ENCODE data around the gene MGAT4C. TPM values are rescaled to one million over a fixed set of nuclear protein-coding genes. Genes with fewer than 3 reads are reported as not detected.
"Not testable (repeated sequence)": the region's sequence is repeated elsewhere in the genome, so short reads cannot be mapped to it uniquely, and the experiment has no call there.

Gene MGAT4C
- 0.02 and 0.07 TPM in 2 replicates for polyA plus RNA-seq (2012; rRNA removed)
- polyA plus RNA-seq (2012; cell fraction: cytosol; rRNA removed): 0.08 and 0.12 TPM in 2 replicates
- 0.01 and 0.04 TPM in 2 replicates for polyA plus RNA-seq (2012; cell fraction: nucleus; rRNA removed)

DNA sequence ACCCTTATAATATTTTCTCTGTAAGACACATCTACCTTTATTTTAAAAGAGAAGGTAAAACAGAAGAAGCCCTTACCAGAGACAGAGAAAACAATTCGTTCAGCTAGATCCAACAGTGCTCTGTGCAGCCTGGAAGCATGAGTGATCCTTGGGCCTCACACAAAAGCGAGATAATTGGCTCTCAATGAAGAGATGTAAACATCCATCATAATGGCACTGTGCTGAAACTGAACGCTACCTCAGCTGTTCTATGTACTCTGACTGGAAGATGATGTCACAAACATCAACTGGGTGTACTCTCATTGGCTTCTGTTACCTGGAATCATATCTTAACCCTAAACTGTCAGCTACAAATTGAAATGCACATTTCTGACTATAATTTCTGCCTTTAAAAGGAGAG is at the start of gene MGAT4C:
Gene MGAT4C (minus strand): TSS at position 229 of the 400 bp plus-strand sequence.
- H3K27me3 ChIP-seq (ENCODE audit: insufficient read depth): no peaks in the 10 kb centered on the region
- H3K4me3 ChIP-seq (ENCODE audit: low read depth in 2 of 2, low read length in 1 of 2): no peak within 1 kb of the TSS
- H3K79me2 ChIP-seq (ENCODE audit: insufficient read depth): no peaks in the 10 kb centered on the region
- ChIA-PET POLR2A (no interaction called here), CTCF (interaction anchor here (1.4 kb wide), 1 partner anchor 70 kb away, joined by 4 read pairs; no protein-coding TSS in a partner anchor)
- H3K4me2 ChIP-seq: no peak within 1 kb of the TSS
- H2AFZ ChIP-seq (ENCODE audit: low read depth): no peak within 1 kb of the TSS; the same call in 1 of the 2 replicates
- H3K4me1 ChIP-seq (ENCODE audit: control insufficient read depth in 1 of 2, insufficient read depth in 2 of 2, low read depth in 1 of 2, low read length in 1 of 2): no peaks in the 10 kb centered on the region; a peak in 3 of 4 replicates
- no peak for TF ChIP-seq FOXJ3 (CRISPR knock-in tag; IDR thresholded peaks at IDR 0.05)
- H3K9me2 ChIP-seq: peaks cover 3% of the 10 kb centered on the region; the same call in 1 of the 2 replicates
- H3K9ac ChIP-seq: no peak within 1 kb of the TSS
- H3K36me3 ChIP-seq (replicated peaks in 1 of 2; ENCODE audit: control insufficient read depth in 1 of 2, insufficient read depth in 2 of 2, low read length in 1 of 2): no peaks in the 10 kb centered on the region
- WGBS (ENCODE audit: low lambda C conversion rate): 63% methylated on average over 3 of the region's 3 CpGs
- no peaks in the 10 kb centered on the region for H4K20me1 ChIP-seq (ENCODE audit: insufficient read depth)
- no peak for DNase-seq
- no peak within 1 kb of the TSS for H3K27ac ChIP-seq (ENCODE audit: low read depth in 2 of 2, low read length in 1 of 2)
- no peaks in the 10 kb centered on the region for H3K9me3 ChIP-seq
- H3F3A ChIP-seq (replicated peaks; ENCODE audit: insufficient read depth): no peaks in the 10 kb centered on the region

DNA sequence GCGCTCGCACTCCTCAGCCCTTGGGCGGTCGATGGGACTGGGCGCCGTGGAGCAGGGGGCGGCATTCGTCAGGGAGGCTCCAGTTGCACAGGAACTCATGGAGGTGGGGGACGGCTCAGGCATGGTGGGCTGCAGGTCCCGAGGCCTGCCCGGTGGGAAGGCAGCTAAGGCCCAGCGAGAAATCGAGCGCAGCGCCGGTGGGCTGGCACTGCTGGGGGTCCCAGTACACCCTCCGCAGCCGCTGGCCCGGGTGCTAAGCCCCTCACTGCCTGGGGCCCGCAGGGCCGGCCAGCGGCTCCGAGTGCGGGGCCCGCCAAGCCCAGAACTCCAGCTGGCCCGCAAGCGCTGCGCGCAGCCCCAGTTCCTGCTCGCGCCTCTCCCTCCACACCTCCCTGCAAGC is 40.2 kb upstream of the MGAT4C start:
- CTCF ChIA-PET; H3K27me3 ChIP-seq (ENCODE audit: insufficient read depth); H3K4me1 ChIP-seq (ENCODE audit: control insufficient read depth in 1 of 2, insufficient read depth in 2 of 2, low read depth in 1 of 2, low read length in 1 of 2); H3F3A ChIP-seq (replicated peaks; ENCODE audit: insufficient read depth); H3K9ac ChIP-seq; POLR2A ChIA-PET; H3K27ac ChIP-seq (ENCODE audit: low read depth in 2 of 2, low read length in 1 of 2); H3K9me3 ChIP-seq; H3K79me2 ChIP-seq (ENCODE audit: insufficient read depth); H3K9me2 ChIP-seq; H3K4me3 ChIP-seq (ENCODE audit: low read depth in 2 of 2, low read length in 1 of 2); H2AFZ ChIP-seq (ENCODE audit: low read depth); H4K20me1 ChIP-seq (ENCODE audit: insufficient read depth); H3K36me3 ChIP-seq (replicated peaks in 1 of 2; ENCODE audit: control insufficient read depth in 1 of 2, insufficient read depth in 2 of 2, low read length in 1 of 2); H3K4me2 ChIP-seq; DNase-seq: not testable (repeated sequence)
- WGBS (ENCODE audit: low lambda C conversion rate): 100% methylated on average over 2 of the region's 31 CpGs

DNA sequence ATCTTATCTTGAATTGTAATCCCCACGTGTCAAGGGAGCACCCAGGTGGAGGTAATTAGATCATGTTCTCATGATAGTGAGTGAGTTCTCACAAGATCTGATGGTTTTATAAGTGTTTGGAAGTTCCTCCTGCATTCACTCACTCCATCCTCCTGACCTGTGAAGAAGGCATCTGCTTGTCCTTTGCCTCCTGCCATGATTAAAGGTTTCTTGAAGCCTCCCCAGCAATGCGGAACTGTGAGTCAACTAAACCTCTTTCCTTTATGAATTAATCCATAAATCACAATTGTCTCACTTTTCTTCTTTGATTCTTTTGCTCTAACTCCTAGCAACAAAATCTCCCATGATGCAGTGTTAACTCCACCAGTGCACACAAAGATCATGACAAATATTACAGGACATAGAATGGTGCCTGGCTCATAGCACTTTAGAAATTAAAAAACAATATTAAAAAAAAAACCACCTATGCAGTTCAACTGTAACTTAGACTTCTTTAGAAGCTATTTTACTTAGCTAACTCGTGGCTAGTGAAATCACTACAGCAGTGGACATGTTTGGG is 37.6 kb upstream of the MGAT4C start:
- CTCF ChIA-PET: no interaction called here
- Histone ChIP-seq H4K20me1 (ENCODE audit: insufficient read depth) (no peaks in the 10 kb centered on the region), H3K4me1 (ENCODE audit: control insufficient read depth in 1 of 2, insufficient read depth in 2 of 2, low read depth in 1 of 2, low read length in 1 of 2) (no peaks in the 10 kb centered on the region), H3K79me2 (ENCODE audit: insufficient read depth) (no peaks in the 10 kb centered on the region), H3F3A (replicated peaks; ENCODE audit: insufficient read depth) (no peaks in the 10 kb centered on the region), H3K27me3 (ENCODE audit: insufficient read depth) (no peaks in the 10 kb centered on the region), H3K4me2 (no peak overlapping the region), H3K9me3 (no peaks in the 10 kb centered on the region), H3K9me2 (no peaks in the 10 kb centered on the region), H3K36me3 (replicated peaks in 1 of 2; ENCODE audit: control insufficient read depth in 1 of 2, insufficient read depth in 2 of 2, low read length in 1 of 2) (no peaks in the 10 kb centered on the region), H3K9ac (no peak overlapping the region), H3K27ac (ENCODE audit: low read depth in 2 of 2, low read length in 1 of 2) (no peak overlapping the region), H3K4me3 (ENCODE audit: low read depth in 2 of 2, low read length in 1 of 2) (no peak overlapping the region), H2AFZ (ENCODE audit: low read depth) (no peak overlapping the region)
- no peak for DNase-seq
- no peak for TF ChIP-seq EZH2phosphoT487 (IDR thresholded peaks at IDR 0.05; ENCODE audit: borderline replicate concordance, low read depth)
- TF ChIP-seq, protein P1, sequence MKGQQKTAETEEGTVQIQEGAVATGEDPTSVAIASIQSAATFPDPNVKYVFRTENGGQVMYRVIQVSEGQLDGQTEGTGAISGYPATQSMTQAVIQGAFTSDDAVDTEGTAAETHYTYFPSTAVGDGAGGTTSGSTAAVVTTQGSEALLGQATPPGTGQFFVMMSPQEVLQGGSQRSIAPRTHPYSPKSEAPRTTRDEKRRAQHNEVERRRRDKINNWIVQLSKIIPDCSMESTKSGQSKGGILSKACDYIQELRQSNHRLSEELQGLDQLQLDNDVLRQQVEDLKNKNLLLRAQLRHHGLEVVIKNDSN (IDR thresholded peaks at IDR 0.05; ENCODE audit: borderline replicate concordance, low read depth): no peak
- no peak for TF ChIP-seq FOXJ3 (CRISPR knock-in tag; IDR thresholded peaks at IDR 0.05)
- TF ChIP-seq NFIC (IDR thresholded peaks at IDR 0.05; ENCODE audit: borderline replicate concordance): no peak
- TF ChIP-seq YY1 (IDR thresholded peaks at IDR 0.05; ENCODE audit: low read depth): no peak
- TF ChIP-seq, protein P2, sequence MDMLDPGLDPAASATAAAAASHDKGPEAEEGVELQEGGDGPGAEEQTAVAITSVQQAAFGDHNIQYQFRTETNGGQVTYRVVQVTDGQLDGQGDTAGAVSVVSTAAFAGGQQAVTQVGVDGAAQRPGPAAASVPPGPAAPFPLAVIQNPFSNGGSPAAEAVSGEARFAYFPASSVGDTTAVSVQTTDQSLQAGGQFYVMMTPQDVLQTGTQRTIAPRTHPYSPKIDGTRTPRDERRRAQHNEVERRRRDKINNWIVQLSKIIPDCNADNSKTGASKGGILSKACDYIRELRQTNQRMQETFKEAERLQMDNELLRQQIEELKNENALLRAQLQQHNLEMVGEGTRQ (IDR thresholded peaks at IDR 0.05; ENCODE audit: borderline replicate concordance, low read depth, low read length): no peak
- TF ChIP-seq TAF1 (IDR thresholded peaks at IDR 0.05; ENCODE audit: borderline replicate concordance, low read depth, low read length): no peak
- no peak for TF ChIP-seq FOSL2 (IDR thresholded peaks at IDR 0.05; ENCODE audit: borderline replicate concordance, low read depth)
- TF ChIP-seq, protein P3, sequence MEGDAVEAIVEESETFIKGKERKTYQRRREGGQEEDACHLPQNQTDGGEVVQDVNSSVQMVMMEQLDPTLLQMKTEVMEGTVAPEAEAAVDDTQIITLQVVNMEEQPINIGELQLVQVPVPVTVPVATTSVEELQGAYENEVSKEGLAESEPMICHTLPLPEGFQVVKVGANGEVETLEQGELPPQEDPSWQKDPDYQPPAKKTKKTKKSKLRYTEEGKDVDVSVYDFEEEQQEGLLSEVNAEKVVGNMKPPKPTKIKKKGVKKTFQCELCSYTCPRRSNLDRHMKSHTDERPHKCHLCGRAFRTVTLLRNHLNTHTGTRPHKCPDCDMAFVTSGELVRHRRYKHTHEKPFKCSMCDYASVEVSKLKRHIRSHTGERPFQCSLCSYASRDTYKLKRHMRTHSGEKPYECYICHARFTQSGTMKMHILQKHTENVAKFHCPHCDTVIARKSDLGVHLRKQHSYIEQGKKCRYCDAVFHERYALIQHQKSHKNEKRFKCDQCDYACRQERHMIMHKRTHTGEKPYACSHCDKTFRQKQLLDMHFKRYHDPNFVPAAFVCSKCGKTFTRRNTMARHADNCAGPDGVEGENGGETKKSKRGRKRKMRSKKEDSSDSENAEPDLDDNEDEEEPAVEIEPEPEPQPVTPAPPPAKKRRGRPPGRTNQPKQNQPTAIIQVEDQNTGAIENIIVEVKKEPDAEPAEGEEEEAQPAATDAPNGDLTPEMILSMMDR (IDR thresholded peaks at IDR 0.05): no peak
- no peak for TF ChIP-seq RXRA (IDR thresholded peaks at IDR 0.05; ENCODE audit: borderline replicate concordance, low read depth)
- TF ChIP-seq POLR2AphosphoS5 (IDR thresholded peaks at IDR 0.05; ENCODE audit: low read depth, low read length): no peak
- TF ChIP-seq SIN3A (IDR thresholded peaks at IDR 0.05; ENCODE audit: borderline replicate concordance, low read depth, low read length): no peak
- TF ChIP-seq, protein P4, sequence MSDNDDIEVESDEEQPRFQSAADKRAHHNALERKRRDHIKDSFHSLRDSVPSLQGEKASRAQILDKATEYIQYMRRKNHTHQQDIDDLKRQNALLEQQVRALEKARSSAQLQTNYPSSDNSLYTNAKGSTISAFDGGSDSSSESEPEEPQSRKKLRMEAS (IDR thresholded peaks at IDR 0.05; ENCODE audit: low read depth): no peak
- no peak for TF ChIP-seq RAD21 (IDR thresholded peaks at IDR 0.05; ENCODE audit: low read length)
- TF ChIP-seq ELF1 (IDR thresholded peaks at IDR 0.05): no peak
- no peak for TF ChIP-seq RCOR1 (IDR thresholded peaks at IDR 0.05; ENCODE audit: low read length)
- POLR2A ChIA-PET: no interaction called here
- 66% methylated on average over 3 of the region's 3 CpGs for WGBS (ENCODE audit: low lambda C conversion rate)
